ENCODE measurements around the gene BRSK1.

Gene BRSK1

GRCh38 chr19:55247621-55248099 lies 36.1 kb upstream of the BRSK1 start:
- H3K36me3 ChIP-seq (ENCODE audit: control insufficient read depth, insufficient read depth, low read length): peaks cover 32% of the 10 kb centered on the region
- H3K4me1 ChIP-seq (ENCODE audit: control insufficient read depth, insufficient read depth, low read length): no peaks in the 10 kb centered on the region
- no peaks in the 10 kb centered on the region for H3K27me3 ChIP-seq (ENCODE audit: control insufficient read depth, insufficient read depth, low read length)
- no peak overlapping the region for H3K9ac ChIP-seq (ENCODE audit: low read depth, low read length)
- no peak overlapping the region for H3K4me3 ChIP-seq (ENCODE audit: low read depth, low read length)
- H3K9me3 ChIP-seq (ENCODE audit: control insufficient read depth, insufficient read depth, low read length): no peaks in the 10 kb centered on the region

DNA sequence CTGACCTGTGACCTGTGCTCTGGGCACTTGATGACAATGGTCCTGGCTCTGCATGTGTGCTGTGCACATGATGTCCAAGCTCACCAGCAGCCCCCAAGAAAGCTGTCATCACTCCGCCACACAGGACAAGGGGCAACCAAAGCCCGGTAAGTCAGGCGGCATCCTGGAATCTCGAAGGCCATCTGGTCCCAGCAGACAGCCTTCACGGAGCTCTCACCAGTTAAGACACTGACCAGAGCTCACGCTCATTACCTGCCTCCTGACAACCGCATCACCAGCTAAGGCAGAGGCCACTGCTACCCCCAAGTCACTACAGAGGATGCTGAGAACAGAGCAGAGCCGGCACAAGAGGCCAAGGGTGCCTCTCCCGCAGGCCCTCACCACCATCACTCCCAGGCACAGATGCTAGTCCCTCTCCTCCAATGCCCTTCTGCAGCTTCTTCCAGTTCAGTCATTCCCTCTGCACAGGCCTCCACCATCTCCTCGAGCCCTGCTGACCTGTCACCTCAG lies 35.6 kb upstream of the BRSK1 start:
- no peaks in the 10 kb centered on the region for H3K9me3 ChIP-seq (ENCODE audit: control insufficient read depth, insufficient read depth, low read length)
- no peaks in the 10 kb centered on the region for H3K27me3 ChIP-seq (ENCODE audit: control insufficient read depth, insufficient read depth, low read length)
- no peaks in the 10 kb centered on the region for H3K4me1 ChIP-seq (ENCODE audit: control insufficient read depth, insufficient read depth, low read length)
- no peak overlapping the region for H3K9ac ChIP-seq (ENCODE audit: low read depth, low read length)
- peaks cover 28% of the 10 kb centered on the region for H3K36me3 ChIP-seq (ENCODE audit: control insufficient read depth, insufficient read depth, low read length)
- no peak overlapping the region for H3K4me3 ChIP-seq (ENCODE audit: low read depth, low read length)

- H3K36me3 ChIP-seq (ENCODE audit: control insufficient read depth, insufficient read depth, low read length): peaks cover 28% of the 10 kb centered on the region
- H3K9ac ChIP-seq (ENCODE audit: low read depth, low read length): no peak overlapping the region
- H3K4me1 ChIP-seq (ENCODE audit: control insufficient read depth, insufficient read depth, low read length): peaks cover 3% of the 10 kb centered on the region
- H3K9me3 ChIP-seq (ENCODE audit: control insufficient read depth, insufficient read depth, low read length): no peaks in the 10 kb centered on the region
- no peaks in the 10 kb centered on the region for H3K27me3 ChIP-seq (ENCODE audit: control insufficient read depth, insufficient read depth, low read length)
- no peak overlapping the region for H3K4me3 ChIP-seq (ENCODE audit: low read depth, low read length)
These were observed 35.1 kb upstream of the BRSK1 start for GRCh38 chr19:55248704-55249103.

DNA sequence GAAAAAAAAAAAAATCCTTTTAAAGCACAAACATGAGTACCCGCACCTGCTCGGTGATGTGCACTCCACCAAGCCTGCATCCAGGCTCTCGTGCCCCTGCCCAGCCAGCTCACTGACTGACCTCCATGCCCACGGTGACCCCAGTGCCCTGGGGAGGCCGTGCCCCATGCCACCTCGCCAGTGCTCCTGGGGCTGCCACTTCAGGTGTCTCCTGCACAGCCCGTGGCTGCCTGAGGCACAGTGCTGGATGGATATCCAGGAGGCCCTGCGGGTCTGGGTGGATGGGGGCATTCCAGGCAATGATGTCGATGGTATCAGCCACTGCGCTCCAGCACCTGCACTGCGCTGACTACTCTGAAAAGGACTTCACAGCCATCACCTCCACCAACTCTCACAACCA lies 34.0 kb upstream of the BRSK1 start:
- Histone ChIP-seq H3K9ac (ENCODE audit: low read depth, low read length) (no peak overlapping the region), H3K9me3 (ENCODE audit: control insufficient read depth, insufficient read depth, low read length) (no peaks in the 10 kb centered on the region), H3K27me3 (ENCODE audit: control insufficient read depth, insufficient read depth, low read length) (no peaks in the 10 kb centered on the region), H3K4me3 (ENCODE audit: low read depth, low read length) (no peak overlapping the region), H3K36me3 (ENCODE audit: control insufficient read depth, insufficient read depth, low read length) (peaks cover 20% of the 10 kb centered on the region), H3K4me1 (ENCODE audit: control insufficient read depth, insufficient read depth, low read length) (peaks cover 3% of the 10 kb centered on the region)

GRCh38 chr19:55250262-55251036 lies 33.3 kb upstream of the BRSK1 start:
- H3K4me1 ChIP-seq (ENCODE audit: control insufficient read depth, insufficient read depth, low read length): peaks cover 3% of the 10 kb centered on the region
- H3K36me3 ChIP-seq (ENCODE audit: control insufficient read depth, insufficient read depth, low read length): peaks cover 14% of the 10 kb centered on the region
- H3K4me3 ChIP-seq (ENCODE audit: low read depth, low read length): no peak overlapping the region
- no peak overlapping the region for H3K9ac ChIP-seq (ENCODE audit: low read depth, low read length)
- no peaks in the 10 kb centered on the region for H3K27me3 ChIP-seq (ENCODE audit: control insufficient read depth, insufficient read depth, low read length)
- no peaks in the 10 kb centered on the region for H3K9me3 ChIP-seq (ENCODE audit: control insufficient read depth, insufficient read depth, low read length)

DNA sequence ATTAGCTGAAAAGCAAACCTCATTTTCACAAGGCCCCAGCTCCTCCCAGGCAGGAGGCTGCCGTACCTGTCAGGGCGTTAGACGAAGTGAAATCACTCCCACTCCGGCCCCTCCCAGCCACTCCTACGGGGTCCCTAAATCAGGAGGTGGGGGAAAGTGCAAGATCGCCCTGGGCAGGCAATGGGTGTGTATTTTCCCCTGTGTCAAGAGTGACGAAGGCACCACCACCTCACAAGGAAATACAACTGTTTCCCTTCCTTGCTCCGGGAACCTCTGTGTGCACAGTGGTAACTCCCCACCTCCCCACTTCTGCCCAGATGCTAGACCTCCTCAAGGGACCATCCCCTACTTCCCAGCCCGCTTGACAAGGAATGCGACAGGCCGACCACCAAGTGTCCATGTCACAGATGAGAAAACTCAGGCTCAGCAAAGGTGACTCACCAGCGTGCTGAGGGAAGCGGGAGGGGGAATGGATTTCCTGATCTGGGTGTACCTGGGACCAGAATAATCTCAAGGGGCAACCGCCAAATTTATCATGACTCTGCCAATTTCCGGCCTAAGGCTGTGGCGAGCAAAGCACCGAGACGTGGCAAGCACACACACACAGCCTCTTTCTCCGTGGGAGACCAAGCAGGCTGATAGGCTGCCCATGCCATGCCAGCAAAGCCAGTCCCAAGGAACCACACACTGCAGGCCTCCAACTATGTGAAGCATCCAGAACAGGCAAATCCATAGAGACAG lies 32.3 kb upstream of the BRSK1 start:
- Histone ChIP-seq H3K9ac (ENCODE audit: low read depth, low read length) (no peak overlapping the region), H3K4me3 (ENCODE audit: low read depth, low read length) (no peak overlapping the region), H3K36me3 (ENCODE audit: control insufficient read depth, insufficient read depth, low read length) (peaks cover 6% of the 10 kb centered on the region), H3K27me3 (ENCODE audit: control insufficient read depth, insufficient read depth, low read length) (no peaks in the 10 kb centered on the region), H3K9me3 (ENCODE audit: control insufficient read depth, insufficient read depth, low read length) (no peaks in the 10 kb centered on the region), H3K4me1 (ENCODE audit: control insufficient read depth, insufficient read depth, low read length) (peaks cover 3% of the 10 kb centered on the region)

DNA sequence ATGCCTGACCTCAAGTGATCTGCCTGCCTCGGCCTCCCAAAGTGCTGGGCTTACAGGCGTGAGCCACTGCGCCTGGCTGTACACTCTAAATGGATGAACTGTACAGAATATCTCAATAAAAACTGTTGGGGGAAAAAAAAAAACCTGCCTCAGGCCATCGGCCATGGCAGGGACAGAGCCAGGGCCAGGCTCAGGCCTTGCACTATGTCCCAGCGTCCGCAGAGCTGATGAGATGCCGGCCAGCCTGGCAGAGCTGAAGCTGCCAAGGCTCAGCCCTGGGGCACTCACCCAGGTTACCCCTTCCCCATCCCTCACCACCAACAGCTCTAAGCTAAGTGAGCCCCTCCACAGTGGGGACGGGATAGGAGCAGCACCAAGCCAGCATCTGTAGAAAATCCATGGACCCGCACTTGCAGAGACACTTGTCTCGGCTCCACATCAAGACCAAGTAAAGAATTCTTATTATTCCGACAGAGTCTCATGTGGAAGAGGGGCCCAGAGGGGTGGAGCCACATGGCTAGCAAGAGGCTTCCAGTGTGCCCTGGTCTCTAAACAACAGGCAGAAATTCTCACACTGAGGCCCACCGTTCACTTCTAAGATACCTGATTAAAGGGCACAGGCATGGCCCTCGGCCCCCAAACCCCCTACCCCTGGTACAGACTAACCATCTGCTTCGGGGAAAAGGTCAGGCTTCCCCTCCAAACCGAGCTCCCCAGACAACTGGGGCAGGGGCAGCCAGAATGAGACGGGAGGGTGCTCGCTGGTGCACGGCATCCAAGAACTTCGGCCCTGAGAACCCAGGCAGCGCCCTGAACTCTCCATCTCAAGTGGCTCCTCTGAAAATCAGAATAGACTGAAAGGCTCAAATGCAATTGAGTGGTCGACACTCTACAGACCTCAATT lies 30.8 kb upstream of the BRSK1 start:
- Histone ChIP-seq H3K9ac (ENCODE audit: low read depth, low read length) (no peak overlapping the region), H3K27me3 (ENCODE audit: control insufficient read depth, insufficient read depth, low read length) (no peaks in the 10 kb centered on the region), H3K9me3 (ENCODE audit: control insufficient read depth, insufficient read depth, low read length) (no peaks in the 10 kb centered on the region), H3K4me3 (ENCODE audit: low read depth, low read length) (no peak overlapping the region), H3K4me1 (ENCODE audit: control insufficient read depth, insufficient read depth, low read length) (peaks cover 6% of the 10 kb centered on the region), H3K36me3 (ENCODE audit: control insufficient read depth, insufficient read depth, low read length) (no peaks in the 10 kb centered on the region)

DNA sequence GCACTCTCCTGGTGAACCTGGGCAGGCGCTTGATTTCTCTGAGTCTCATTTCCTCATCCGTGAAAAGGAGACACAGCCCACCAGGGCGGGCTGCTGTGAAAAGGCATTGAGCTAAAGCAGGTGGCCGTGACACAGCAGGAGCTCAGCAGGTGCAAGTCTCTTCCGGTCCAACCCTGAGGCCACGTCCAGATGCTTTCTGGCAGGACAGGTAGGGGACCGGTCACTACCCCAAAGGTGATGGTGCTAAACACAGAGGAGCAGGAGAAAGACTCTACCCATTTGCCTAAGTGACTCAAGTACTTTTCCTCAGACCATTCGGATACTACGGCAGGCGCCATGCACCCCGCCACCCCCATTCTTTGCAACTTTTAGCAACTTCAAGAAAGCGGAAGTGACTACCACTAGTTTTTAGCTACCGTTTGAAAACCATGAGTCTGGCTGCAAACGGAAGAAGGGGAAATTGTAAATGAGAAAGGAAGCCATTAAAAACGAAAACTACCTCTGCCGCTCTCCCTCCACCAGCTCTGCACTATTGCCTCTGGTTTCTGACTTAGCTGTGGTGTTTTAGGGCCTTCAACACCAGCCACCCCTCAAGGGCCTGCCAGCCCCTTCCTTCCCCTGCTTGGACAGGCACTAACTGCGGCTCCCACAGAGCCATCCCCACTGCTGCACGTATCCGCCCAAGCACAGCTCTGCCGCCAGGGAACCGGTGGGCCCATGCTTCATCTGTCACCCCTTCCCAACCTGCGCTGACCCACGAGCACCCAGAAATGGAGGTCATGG lies 29.8 kb upstream of the BRSK1 start:
- no peaks in the 10 kb centered on the region for H3K36me3 ChIP-seq (ENCODE audit: control insufficient read depth, insufficient read depth, low read length)

GRCh38 chr19:55254625-55254977 lies 29.2 kb upstream of the BRSK1 start:
- H3K9ac ChIP-seq (ENCODE audit: low read depth, low read length): peak overlapping the region; percentile 37
- H3K9me3 ChIP-seq (ENCODE audit: control insufficient read depth, insufficient read depth, low read length): no peaks in the 10 kb centered on the region
- peaks cover 6% of the 10 kb centered on the region for H3K4me1 ChIP-seq (ENCODE audit: control insufficient read depth, insufficient read depth, low read length)
- no peaks in the 10 kb centered on the region for H3K27me3 ChIP-seq (ENCODE audit: control insufficient read depth, insufficient read depth, low read length)
- H3K4me3 ChIP-seq (ENCODE audit: low read depth, low read length): no peak overlapping the region
- no peaks in the 10 kb centered on the region for H3K36me3 ChIP-seq (ENCODE audit: control insufficient read depth, insufficient read depth, low read length)

More for the DNA sequence above, 29.8 kb upstream of the BRSK1 start:
- Histone ChIP-seq H3K9me3 (ENCODE audit: control insufficient read depth, insufficient read depth, low read length) (no peaks in the 10 kb centered on the region), H3K4me1 (ENCODE audit: control insufficient read depth, insufficient read depth, low read length) (peaks cover 6% of the 10 kb centered on the region), H3K9ac (ENCODE audit: low read depth, low read length) (peak overlapping the region; percentile 37), H3K4me3 (ENCODE audit: low read depth, low read length) (no peak overlapping the region), H3K27me3 (ENCODE audit: control insufficient read depth, insufficient read depth, low read length) (no peaks in the 10 kb centered on the region)

- Histone ChIP-seq H3K4me1 (ENCODE audit: control insufficient read depth, insufficient read depth, low read length) (peaks cover 6% of the 10 kb centered on the region), H3K36me3 (ENCODE audit: control insufficient read depth, insufficient read depth, low read length) (no peaks in the 10 kb centered on the region), H3K27me3 (ENCODE audit: control insufficient read depth, insufficient read depth, low read length) (no peaks in the 10 kb centered on the region), H3K9ac (ENCODE audit: low read depth, low read length) (peak overlapping the region; percentile 24), H3K9me3 (ENCODE audit: control insufficient read depth, insufficient read depth, low read length) (no peaks in the 10 kb centered on the region), H3K4me3 (ENCODE audit: low read depth, low read length) (no peak overlapping the region)
These were observed 28.0 kb upstream of the BRSK1 start for GRCh38 chr19:55255618-55256423.

Data from iPS-15b (cell line).